ENCODE measurements around the gene PFN3. TPM values are rescaled to one million over a fixed set of nuclear protein-coding genes. Genes with fewer than 3 reads are reported as not detected.
A peak's percentile ranks its signal among the peaks of the same experiment; 100 is the strongest.

Gene PFN3
- not detected in 2 replicates for total RNA-seq (2016; rRNA removed; fragmentation: Illumina TruSeq; extraction: Trizol)
- total RNA-seq (2016; cell fraction: cytosol; rRNA removed; fragmentation: Illumina TruSeq; extraction: Trizol; ENCODE audit: low read depth), result not detected in 2 replicates
- total RNA-seq (2016; cell fraction: insoluble cytoplasmic fraction; rRNA removed; fragmentation: Illumina TruSeq; extraction: Trizol), result not detected in 2 replicates
- not detected in 2 replicates for total RNA-seq (2016; cell fraction: membrane; rRNA removed; fragmentation: Illumina TruSeq; extraction: Trizol)
- total RNA-seq (2016; cell fraction: nucleus; rRNA removed; fragmentation: Illumina TruSeq; extraction: Trizol), result not detected in 2 replicates
- polyA plus RNA-seq (2011; rRNA removed), result not detected in 2 replicates
- polyA plus RNA-seq (2011; cell fraction: cytosol; rRNA removed), result not detected in 2 replicates
- not detected in 2 replicates for polyA plus RNA-seq (2011; cell fraction: nucleus; rRNA removed)
- not detected in 2 replicates for polyA plus RNA-seq (2012)
- polyA plus RNA-seq (2016; cell fraction: cytosol; fragmentation: Illumina TruSeq; extraction: Trizol; ENCODE audit: low read depth), result not detected in 2 replicates
- polyA plus RNA-seq (2016; cell fraction: insoluble cytoplasmic fraction; fragmentation: Illumina TruSeq; extraction: Trizol; ENCODE audit: low read depth), result not detected in 2 replicates
- not detected in 2 replicates for polyA plus RNA-seq (2016; cell fraction: membrane; fragmentation: Illumina TruSeq; extraction: Trizol; ENCODE audit: low read depth)
- polyA plus RNA-seq (2016; cell fraction: nucleus; fragmentation: Illumina TruSeq; extraction: Trizol; ENCODE audit: insufficient read depth, low read depth), result not detected in 2 replicates
- not detected in 2 replicates for polyA minus RNA-seq (2011; rRNA and poly(A)+ RNA removed; ENCODE audit: low replicate concordance)
- polyA minus RNA-seq (2011; cell fraction: cytosol; rRNA and poly(A)+ RNA removed), result not detected in 2 replicates
- polyA minus RNA-seq (2011; cell fraction: nucleus; rRNA and poly(A)+ RNA removed), result not detected in 2 replicates
- Bru-seq, nascent RNA, result not detected
- not detected for BruChase-seq, experiment 1, labeled RNA remaining after a 6-hour chase
- BruChase-seq, experiment 2, labeled RNA remaining after a 2-hour chase, result not detected
- long read RNA-seq, experiment 1, result 0 reads
- long read RNA-seq, experiment 2, result 0 reads

- WGBS (ENCODE audit: low lambda C conversion rate), result 86% methylated on average over 49 of the region's 92 CpGs
These were observed at the start of gene PFN3 for GRCh38 chr5:177399997-177400868. TSS of gene PFN3 (minus strand) at chr5:177400661. CDS start at chr5:177400576, 85 bp downstream.

More at GRCh38 chr5:177399997-177400868, at the start of gene PFN3:
- H3K4me3 ChIP-seq (replicated peaks in 1 of 3; ENCODE audit: insufficient read depth in 1 of 3, low read depth in 2 of 3, low read length in 3 of 3), result no peak within 1 kb of the TSS
- FAIRE-seq (no peak), ATAC-seq (no peak), DNase-seq (ENCODE audit: low spot score) (no peak)
- no peaks in the 10 kb centered on the region for H4K20me1 ChIP-seq (ENCODE audit: insufficient read depth, low read length)
- intact Hi-C loops (cut with micrococcal nuclease; ENCODE audit: unreplicated experiment) (no loop called here), in situ Hi-C loops (cut with HindIII; ENCODE audit: extremely low pct_ligation_motif_present, low pct_unique_long_range_greater_than_20kb) (no loop called here)
- no peaks in the 10 kb centered on the region for H3K36me3 ChIP-seq (replicated peaks in 1 of 2; ENCODE audit: control insufficient read depth in 1 of 2, insufficient read depth in 2 of 2, low read length in 2 of 2)
- H2AFZ ChIP-seq (ENCODE audit: low read length), result no peak within 1 kb of the TSS
- H3K27me3 ChIP-seq (ENCODE audit: control insufficient read depth in 1 of 2, insufficient read depth in 2 of 2, low read length in 2 of 2), result peaks cover 2 to 24% of the 10 kb centered on the region in 2 experiments; a peak in 3 of 5 replicates
- peaks cover 9% of the 10 kb centered on the region; the same call in 1 of the 2 replicates for H3K4me1 ChIP-seq (ENCODE audit: insufficient read depth, low read length)
- no TSS peak for BruUV-seq (replicated peaks)
- ChIA-PET CTCF (ENCODE audit: low intra/inter-chr PET ratio, low total read pairs) (no interaction called here), POLR2A (no interaction called here)
- H3K27ac ChIP-seq (ENCODE audit: extremely low read length, insufficient read depth, low read length), result no peak within 1 kb of the TSS
- no peaks in the 10 kb centered on the region for H3K79me2 ChIP-seq (ENCODE audit: insufficient read depth, low read length)
- H3K4me2 ChIP-seq (ENCODE audit: low read depth, low read length), result no peak within 1 kb of the TSS
- H3K9ac ChIP-seq (ENCODE audit: insufficient read depth, low read depth, low read length), result no peak within 1 kb of the TSS
- TF ChIP-seq ZNF512B (CRISPR knock-in tag; IDR thresholded peaks at IDR 0.05; ENCODE audit: borderline replicate concordance), result no peak
- peak; percentile 96 for TF ChIP-seq CREB1 (IDR thresholded peaks at IDR 0.05)
- no peak for TF ChIP-seq CREB1 (CRISPR knock-in tag; IDR thresholded peaks at IDR 0.05)
- TF ChIP-seq ZNF788 (CRISPR knock-in tag; IDR thresholded peaks at IDR 0.05; ENCODE audit: borderline replicate concordance), result no peak
- 0 out of 2 replicates have a peak, but pooled peaks have one; percentile 36 for TF ChIP-seq ATF7 (IDR thresholded peaks at IDR 0.05)
- no peak for TF ChIP-seq ATF7 (CRISPR knock-in tag; IDR thresholded peaks at IDR 0.05)
- H3K9me3 ChIP-seq (ENCODE audit: low read length), result no peaks in the 10 kb centered on the region

All from HepG2 (cell line).